ENCODE data around the gene NR3C2. TPM values are rescaled to one million over a fixed set of nuclear protein-coding genes. Genes with fewer than 3 reads are reported as not detected.

NR3C2 gene
- polyA plus RNA-seq, 1 experiment, result 0.18 TPM

DNA sequence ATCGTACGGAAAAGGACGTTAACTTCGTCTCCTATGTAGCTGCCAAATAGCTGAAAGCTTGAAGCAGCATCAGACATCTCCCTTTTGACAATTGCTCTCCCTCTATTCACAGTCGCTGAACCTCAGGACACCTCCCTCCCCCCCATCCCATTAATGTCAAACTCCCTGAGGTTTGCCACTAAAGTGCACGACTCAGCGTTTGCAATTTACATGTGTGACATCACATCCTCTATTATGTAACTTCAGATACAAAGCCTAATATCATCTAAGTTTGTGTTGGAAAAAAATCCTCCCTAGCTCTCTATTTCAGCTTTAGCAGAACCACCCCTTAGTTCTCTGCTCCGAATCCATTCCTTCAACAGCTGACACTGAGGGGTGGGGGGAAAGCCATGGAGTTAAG lies 5.5 kb upstream of the NR3C2 start:
- ChIA-PET CTCF (interaction anchor here (0.7 kb wide), 1 partner anchor 805 kb away, joined by 3 read pairs; no protein-coding TSS in a partner anchor), POLR2A (no interaction called here)
- TF ChIP-seq, protein P1, sequence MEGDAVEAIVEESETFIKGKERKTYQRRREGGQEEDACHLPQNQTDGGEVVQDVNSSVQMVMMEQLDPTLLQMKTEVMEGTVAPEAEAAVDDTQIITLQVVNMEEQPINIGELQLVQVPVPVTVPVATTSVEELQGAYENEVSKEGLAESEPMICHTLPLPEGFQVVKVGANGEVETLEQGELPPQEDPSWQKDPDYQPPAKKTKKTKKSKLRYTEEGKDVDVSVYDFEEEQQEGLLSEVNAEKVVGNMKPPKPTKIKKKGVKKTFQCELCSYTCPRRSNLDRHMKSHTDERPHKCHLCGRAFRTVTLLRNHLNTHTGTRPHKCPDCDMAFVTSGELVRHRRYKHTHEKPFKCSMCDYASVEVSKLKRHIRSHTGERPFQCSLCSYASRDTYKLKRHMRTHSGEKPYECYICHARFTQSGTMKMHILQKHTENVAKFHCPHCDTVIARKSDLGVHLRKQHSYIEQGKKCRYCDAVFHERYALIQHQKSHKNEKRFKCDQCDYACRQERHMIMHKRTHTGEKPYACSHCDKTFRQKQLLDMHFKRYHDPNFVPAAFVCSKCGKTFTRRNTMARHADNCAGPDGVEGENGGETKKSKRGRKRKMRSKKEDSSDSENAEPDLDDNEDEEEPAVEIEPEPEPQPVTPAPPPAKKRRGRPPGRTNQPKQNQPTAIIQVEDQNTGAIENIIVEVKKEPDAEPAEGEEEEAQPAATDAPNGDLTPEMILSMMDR (IDR thresholded peaks at IDR 0.05; ENCODE audit: insufficient read depth, low read depth, low read length), result no peak
- Histone ChIP-seq H3K4me3 (ENCODE audit: low read depth, low read length) (no peak overlapping the region), H3K36me3 (ENCODE audit: control insufficient read depth, insufficient read depth, low read length) (no peaks in the 10 kb centered on the region), H3K27me3 (ENCODE audit: control insufficient read depth, insufficient read depth, low read length) (peaks cover 16% of the 10 kb centered on the region)
- DNase-seq (ENCODE audit: low read depth), result no peak

DNA sequence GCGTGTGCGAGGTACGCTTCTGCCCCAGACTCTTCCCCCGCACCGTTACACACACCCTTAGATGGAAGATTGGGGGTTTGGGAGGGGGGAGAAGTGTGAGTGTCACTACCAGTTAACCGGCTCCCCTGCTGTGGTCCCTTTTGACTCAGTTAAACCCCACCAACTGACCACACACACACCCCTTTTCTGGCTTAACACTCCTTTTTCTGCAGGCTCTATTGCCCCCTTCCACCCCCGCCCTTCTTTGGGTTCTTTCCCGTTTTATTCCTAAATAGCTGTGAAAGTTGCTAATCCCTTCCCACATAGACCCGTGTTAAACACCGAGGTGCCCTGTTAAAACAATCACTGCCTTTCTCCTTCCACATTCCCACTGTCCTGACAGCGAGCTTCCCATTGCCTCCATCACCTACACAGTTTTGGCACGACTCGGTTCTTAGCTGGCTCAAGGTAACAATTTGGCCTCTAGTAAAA lies 3.7 kb upstream of the NR3C2 start:
- H3K36me3 ChIP-seq (ENCODE audit: control insufficient read depth, insufficient read depth, low read length), result no peaks in the 10 kb centered on the region
- H3K27me3 ChIP-seq (ENCODE audit: control insufficient read depth, insufficient read depth, low read length), result peaks cover 23% of the 10 kb centered on the region
- TF ChIP-seq, protein P1 (IDR thresholded peaks at IDR 0.05; ENCODE audit: insufficient read depth, low read depth, low read length), result no peak
- CTCF ChIA-PET, result no interaction called here
- peak overlapping the region; percentile 34 for H3K4me3 ChIP-seq (ENCODE audit: low read depth, low read length)
- POLR2A ChIA-PET, result no interaction called here
- no peak for DNase-seq (ENCODE audit: low read depth)

DNA sequence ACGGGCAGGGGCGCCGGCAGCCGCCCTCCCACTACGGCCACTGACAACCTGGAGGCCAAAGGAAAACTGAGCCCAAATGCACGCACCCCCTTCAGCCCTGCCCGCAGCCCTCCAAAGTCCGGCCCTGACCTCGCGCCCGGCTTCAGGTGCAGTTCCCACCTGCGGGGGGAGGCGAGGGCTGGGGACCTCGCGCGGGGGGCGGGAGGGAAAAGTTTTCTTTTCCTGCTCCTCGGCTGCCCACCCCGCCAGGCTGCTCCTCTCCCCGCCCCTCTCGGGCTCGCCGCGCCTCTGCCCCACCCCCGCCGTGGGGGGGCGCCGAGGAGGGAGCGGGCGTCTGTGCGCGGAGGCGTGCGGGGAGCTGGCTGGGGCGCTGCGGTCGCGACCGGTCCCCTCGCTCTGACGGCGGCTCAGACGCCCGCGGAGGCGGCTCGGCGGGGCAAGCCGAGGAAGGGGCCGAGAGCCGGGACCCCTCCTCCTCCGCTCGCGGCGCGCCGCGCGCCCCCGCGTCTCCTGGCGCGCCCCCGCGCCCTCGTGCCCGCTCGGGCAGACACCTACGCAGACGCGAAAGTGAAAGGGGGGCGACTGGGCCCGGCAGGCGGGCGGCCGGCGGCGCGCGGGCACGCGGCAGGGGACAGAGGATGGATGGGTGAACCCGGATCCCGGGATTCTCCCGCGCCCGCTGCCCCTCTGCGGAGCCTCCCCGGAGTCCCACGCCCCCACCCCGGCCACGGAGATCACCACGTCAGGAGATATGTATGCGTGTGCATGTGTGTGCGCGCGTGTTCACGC lies 3.1 kb upstream of the NR3C2 start:
- H3K27me3 ChIP-seq (ENCODE audit: control insufficient read depth, insufficient read depth, low read length), result peaks cover 23% of the 10 kb centered on the region
- POLR2A ChIA-PET, result no interaction called here
- H3K4me3 ChIP-seq (ENCODE audit: low read depth, low read length), result peak overlapping the region; percentile 34
- DNase-seq (ENCODE audit: low read depth), result no peak
- TF ChIP-seq, protein P1 (IDR thresholded peaks at IDR 0.05; ENCODE audit: insufficient read depth, low read depth, low read length), result no peak
- CTCF ChIA-PET, result no interaction called here
- H3K36me3 ChIP-seq (ENCODE audit: control insufficient read depth, insufficient read depth, low read length), result no peaks in the 10 kb centered on the region

DNA sequence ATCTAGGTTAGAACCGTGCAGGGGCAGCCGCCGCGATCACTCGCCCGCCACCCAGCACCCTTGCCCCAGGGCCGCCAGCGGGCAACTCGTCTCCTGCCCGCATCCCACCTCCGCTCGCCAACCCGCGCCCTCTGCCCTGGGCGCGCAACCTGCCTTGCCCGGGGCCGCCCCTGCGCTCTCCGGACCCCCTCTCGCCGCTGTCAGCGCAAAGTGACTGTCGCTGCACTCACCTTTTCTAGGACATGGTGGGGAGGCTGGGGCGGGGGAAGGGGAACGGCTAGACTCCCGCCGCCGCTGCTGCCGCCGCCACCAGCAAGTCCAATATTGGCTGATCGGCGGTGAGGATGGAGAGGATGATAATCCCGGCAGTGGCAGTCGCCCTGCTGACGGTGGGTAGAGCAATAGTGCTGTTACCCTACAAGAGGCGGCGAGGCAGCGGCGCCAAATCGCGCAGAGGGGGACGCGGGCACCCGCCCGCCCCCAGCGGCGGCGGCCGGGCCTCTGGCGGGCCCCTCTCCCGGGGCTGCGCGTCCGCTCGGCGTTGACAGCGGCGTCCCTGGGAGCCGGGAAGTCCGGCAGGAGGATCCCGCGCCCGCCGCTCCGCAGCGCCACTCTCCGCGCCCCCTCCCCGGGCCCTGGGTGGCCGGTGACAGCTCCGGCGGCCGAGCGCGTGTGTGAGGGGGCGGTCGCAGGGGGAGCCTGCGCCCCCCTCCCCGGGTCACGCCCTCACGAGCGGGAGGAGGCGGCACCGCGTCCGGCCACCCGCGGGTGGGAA lies 2.3 kb upstream of the NR3C2 start:
- H3K4me3 ChIP-seq (ENCODE audit: low read depth, low read length), result peak overlapping the region; percentile 34
- peaks cover 23% of the 10 kb centered on the region for H3K27me3 ChIP-seq (ENCODE audit: control insufficient read depth, insufficient read depth, low read length)
- ChIA-PET POLR2A (no interaction called here), CTCF (no interaction called here)
- DNase-seq (ENCODE audit: low read depth), result no peak
- TF ChIP-seq, protein P1 (IDR thresholded peaks at IDR 0.05; ENCODE audit: insufficient read depth, low read depth, low read length), result no peak
- H3K36me3 ChIP-seq (ENCODE audit: control insufficient read depth, insufficient read depth, low read length), result no peaks in the 10 kb centered on the region
